Measurements from ENCODE around the gene FLT3LG.

The FLT3LG gene

DNA sequence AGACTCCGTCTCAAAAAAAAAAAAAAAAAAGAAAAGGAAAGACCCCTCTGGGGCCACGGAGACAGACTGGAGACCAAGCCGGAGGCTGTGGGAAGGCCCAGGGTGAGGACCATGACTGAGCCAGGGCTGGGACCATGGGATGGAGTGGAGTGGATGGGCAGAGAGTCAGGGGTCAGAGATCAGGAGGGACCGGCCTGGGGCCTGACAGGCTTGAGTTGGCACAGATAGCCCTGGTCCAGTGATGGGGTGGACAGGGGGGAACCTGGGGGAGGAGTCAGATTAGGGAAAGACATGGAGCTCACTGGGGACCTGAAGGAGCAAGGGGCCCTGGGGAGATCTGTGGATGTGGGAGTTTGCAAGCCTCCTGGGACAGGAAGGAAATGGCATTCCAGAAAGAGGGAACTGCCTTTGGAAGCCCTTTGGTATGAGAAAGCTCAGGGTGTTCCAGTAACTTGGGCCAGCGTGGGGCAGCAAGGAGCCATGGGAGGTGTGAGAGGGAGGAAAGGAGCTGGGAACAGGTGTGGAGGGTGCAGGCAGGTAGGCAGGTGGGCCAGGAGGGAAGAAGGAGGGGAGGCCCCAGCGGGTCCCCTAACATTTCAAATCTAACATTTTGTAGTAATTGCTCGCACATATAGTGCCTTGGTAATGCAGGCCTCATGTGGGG lies 7.1 kb downstream of the FLT3LG start:
- Histone ChIP-seq H3K27me3 (ENCODE audit: low read depth, low read length) (no peaks in the 10 kb centered on the region), H3K27ac (ENCODE audit: low read length) (no peak overlapping the region), H3K36me3 (ENCODE audit: control insufficient read depth in 1 of 2, insufficient read depth in 2 of 2, low read length in 2 of 2) (peaks cover 0 to 9% of the 10 kb centered on the region in 2 donors), H3K4me3 (ENCODE audit: low read depth in 1 of 2, low read length in 2 of 2) (no peak overlapping the region), H3K9me3 (ENCODE audit: control insufficient read depth in 1 of 2, low read length in 2 of 2) (no peaks in the 10 kb centered on the region), H3K4me1 (ENCODE audit: control insufficient read depth in 1 of 2, insufficient read depth in 2 of 2, low read length in 2 of 2) (no peaks in the 10 kb centered on the region)

DNA sequence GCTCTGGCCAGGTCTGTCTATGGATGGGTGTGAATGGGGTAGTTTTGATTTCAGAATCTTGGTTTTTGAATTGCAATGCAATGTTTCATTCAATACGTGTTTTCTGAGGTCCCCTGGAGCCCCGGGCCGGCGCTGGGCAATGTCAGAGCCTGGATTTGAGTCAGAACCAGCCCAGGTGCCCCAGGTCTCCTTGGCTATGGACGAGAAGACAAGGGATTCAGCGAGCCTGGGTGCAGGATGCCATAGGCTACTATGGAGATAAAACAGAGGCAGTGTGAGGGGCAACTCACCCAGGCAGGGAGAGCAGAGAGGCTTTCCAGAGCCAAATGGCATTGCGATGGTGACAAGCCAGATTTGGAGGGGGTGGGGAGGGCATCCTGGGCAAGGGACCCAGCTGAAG lies 12.2 kb downstream of the FLT3LG start:
- peaks cover 25 to 31% of the 10 kb centered on the region in 2 donors for H3K36me3 ChIP-seq (ENCODE audit: control insufficient read depth in 1 of 2, insufficient read depth in 2 of 2, low read length in 2 of 2)
- no peak overlapping the region for H3K27ac ChIP-seq (ENCODE audit: low read length)
- H3K4me1 ChIP-seq (ENCODE audit: control insufficient read depth in 1 of 2, insufficient read depth in 2 of 2, low read length in 2 of 2): peaks cover 12 to 19% of the 10 kb centered on the region in 2 donors

GRCh38 chr19:49486710-49487276 lies 12.8 kb downstream of the FLT3LG start:
- H3K4me1 ChIP-seq (ENCODE audit: control insufficient read depth in 1 of 2, insufficient read depth in 2 of 2, low read length in 2 of 2): peaks cover 12 to 19% of the 10 kb centered on the region in 2 donors
- H3K27me3 ChIP-seq (ENCODE audit: low read depth, low read length): no peaks in the 10 kb centered on the region
- H3K27ac ChIP-seq (ENCODE audit: low read length): no peak overlapping the region
- peaks cover 25 to 37% of the 10 kb centered on the region in 2 donors for H3K36me3 ChIP-seq (ENCODE audit: control insufficient read depth in 1 of 2, insufficient read depth in 2 of 2, low read length in 2 of 2)
- H3K9me3 ChIP-seq (ENCODE audit: control insufficient read depth in 1 of 2, low read length in 2 of 2): no peaks in the 10 kb centered on the region
- peak overlapping the region in 1 of 2 donors; percentile 16 for H3K4me3 ChIP-seq (ENCODE audit: low read depth in 1 of 2, low read length in 2 of 2)

More for the DNA sequence above, 12.2 kb downstream of the FLT3LG start:
- H3K9me3 ChIP-seq (ENCODE audit: control insufficient read depth in 1 of 2, low read length in 2 of 2): no peaks in the 10 kb centered on the region
- H3K27me3 ChIP-seq (ENCODE audit: low read depth, low read length): no peaks in the 10 kb centered on the region
- no peak overlapping the region for H3K4me3 ChIP-seq (ENCODE audit: low read depth in 1 of 2, low read length in 2 of 2)

- no peaks in the 10 kb centered on the region for H3K27me3 ChIP-seq (ENCODE audit: low read depth, low read length)
- peaks cover 12 to 19% of the 10 kb centered on the region in 2 donors for H3K4me1 ChIP-seq (ENCODE audit: control insufficient read depth in 1 of 2, insufficient read depth in 2 of 2, low read length in 2 of 2)
- peaks cover 31 to 39% of the 10 kb centered on the region in 2 donors for H3K36me3 ChIP-seq (ENCODE audit: control insufficient read depth in 1 of 2, insufficient read depth in 2 of 2, low read length in 2 of 2)
- H3K4me3 ChIP-seq (ENCODE audit: low read depth in 1 of 2, low read length in 2 of 2): peak within 1 kb of the TSS; percentile 99 to 100
- peak within 1 kb of the TSS; percentile 98 for H3K27ac ChIP-seq (ENCODE audit: low read length)
- no peaks in the 10 kb centered on the region for H3K9me3 ChIP-seq (ENCODE audit: control insufficient read depth in 1 of 2, low read length in 2 of 2)
These were observed 13.4 kb downstream of the FLT3LG start, which contains the start of gene RPL13A for GRCh38 chr19:49487277-49488045. Gene RPL13A, plus strand, starts transcription at chr19:49487608. Its CDS starts 22 bp downstream, at chr19:49487630.

GRCh38 chr19:49488046-49488862 lies 14.2 kb downstream of the FLT3LG start:
- peak overlapping the region; percentile 98 for H3K27ac ChIP-seq (ENCODE audit: low read length)
- peak overlapping the region; percentile 99 to 100 for H3K4me3 ChIP-seq (ENCODE audit: low read depth in 1 of 2, low read length in 2 of 2)
- H3K27me3 ChIP-seq (ENCODE audit: low read depth, low read length): no peaks in the 10 kb centered on the region
- peaks cover 12 to 19% of the 10 kb centered on the region in 2 donors for H3K4me1 ChIP-seq (ENCODE audit: control insufficient read depth in 1 of 2, insufficient read depth in 2 of 2, low read length in 2 of 2)
- H3K36me3 ChIP-seq (ENCODE audit: control insufficient read depth in 1 of 2, insufficient read depth in 2 of 2, low read length in 2 of 2): peaks cover 37 to 47% of the 10 kb centered on the region in 2 donors
- H3K9me3 ChIP-seq (ENCODE audit: control insufficient read depth in 1 of 2, low read length in 2 of 2): no peaks in the 10 kb centered on the region

DNA sequence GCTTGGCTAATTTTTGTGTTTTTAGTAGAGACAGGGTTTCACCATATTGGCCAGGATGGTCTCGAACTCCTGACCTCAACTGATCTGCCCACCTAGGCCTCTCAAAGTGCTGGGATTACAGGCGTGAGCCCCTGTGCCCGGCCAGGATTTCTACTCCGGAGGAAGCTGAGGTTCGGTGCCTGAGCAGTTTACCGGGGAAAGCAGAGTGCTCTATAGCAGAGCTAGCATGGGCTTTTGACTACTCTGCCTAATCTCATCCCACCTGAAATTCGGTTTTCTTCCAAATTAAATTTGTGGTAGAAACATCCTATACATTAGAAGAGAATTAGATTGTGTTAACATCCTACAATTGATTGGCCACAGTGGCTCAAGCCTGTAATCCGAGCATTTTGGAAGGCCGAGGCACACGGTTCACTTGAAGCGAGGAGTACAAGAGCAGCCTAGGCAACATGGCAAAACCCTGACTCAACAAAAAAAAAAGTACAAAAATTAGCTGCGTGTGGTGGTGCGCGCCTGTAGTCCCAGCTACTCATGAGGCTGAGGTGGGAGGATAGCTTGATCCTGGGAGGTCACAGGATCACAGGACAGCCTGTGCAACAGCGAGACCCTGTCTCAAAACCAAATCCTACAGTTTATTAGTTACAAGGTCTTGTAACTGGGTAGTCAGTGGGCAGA lies 15.0 kb downstream of the FLT3LG start:
- peaks cover 12 to 19% of the 10 kb centered on the region in 2 donors for H3K4me1 ChIP-seq (ENCODE audit: control insufficient read depth in 1 of 2, insufficient read depth in 2 of 2, low read length in 2 of 2)
- peaks cover 37 to 48% of the 10 kb centered on the region in 2 donors for H3K36me3 ChIP-seq (ENCODE audit: control insufficient read depth in 1 of 2, insufficient read depth in 2 of 2, low read length in 2 of 2)
- no peaks in the 10 kb centered on the region for H3K27me3 ChIP-seq (ENCODE audit: low read depth, low read length)

GRCh38 chr19:49489601-49490167 lies 15.7 kb downstream of the FLT3LG start:
- peaks cover 12 to 19% of the 10 kb centered on the region in 2 donors for H3K4me1 ChIP-seq (ENCODE audit: control insufficient read depth in 1 of 2, insufficient read depth in 2 of 2, low read length in 2 of 2)
- peak overlapping the region; percentile 99 to 100 for H3K4me3 ChIP-seq (ENCODE audit: low read depth in 1 of 2, low read length in 2 of 2)
- H3K9me3 ChIP-seq (ENCODE audit: control insufficient read depth in 1 of 2, low read length in 2 of 2): no peaks in the 10 kb centered on the region
- no peaks in the 10 kb centered on the region for H3K27me3 ChIP-seq (ENCODE audit: low read depth, low read length)
- peak overlapping the region; percentile 98 for H3K27ac ChIP-seq (ENCODE audit: low read length)
- H3K36me3 ChIP-seq (ENCODE audit: control insufficient read depth in 1 of 2, insufficient read depth in 2 of 2, low read length in 2 of 2): peaks cover 37 to 48% of the 10 kb centered on the region in 2 donors

More for the DNA sequence above, 15.0 kb downstream of the FLT3LG start:
- no peaks in the 10 kb centered on the region for H3K9me3 ChIP-seq (ENCODE audit: control insufficient read depth in 1 of 2, low read length in 2 of 2)
- H3K27ac ChIP-seq (ENCODE audit: low read length): peak overlapping the region; percentile 98
- H3K4me3 ChIP-seq (ENCODE audit: low read depth in 1 of 2, low read length in 2 of 2): peak overlapping the region; percentile 99 to 100

DNA sequence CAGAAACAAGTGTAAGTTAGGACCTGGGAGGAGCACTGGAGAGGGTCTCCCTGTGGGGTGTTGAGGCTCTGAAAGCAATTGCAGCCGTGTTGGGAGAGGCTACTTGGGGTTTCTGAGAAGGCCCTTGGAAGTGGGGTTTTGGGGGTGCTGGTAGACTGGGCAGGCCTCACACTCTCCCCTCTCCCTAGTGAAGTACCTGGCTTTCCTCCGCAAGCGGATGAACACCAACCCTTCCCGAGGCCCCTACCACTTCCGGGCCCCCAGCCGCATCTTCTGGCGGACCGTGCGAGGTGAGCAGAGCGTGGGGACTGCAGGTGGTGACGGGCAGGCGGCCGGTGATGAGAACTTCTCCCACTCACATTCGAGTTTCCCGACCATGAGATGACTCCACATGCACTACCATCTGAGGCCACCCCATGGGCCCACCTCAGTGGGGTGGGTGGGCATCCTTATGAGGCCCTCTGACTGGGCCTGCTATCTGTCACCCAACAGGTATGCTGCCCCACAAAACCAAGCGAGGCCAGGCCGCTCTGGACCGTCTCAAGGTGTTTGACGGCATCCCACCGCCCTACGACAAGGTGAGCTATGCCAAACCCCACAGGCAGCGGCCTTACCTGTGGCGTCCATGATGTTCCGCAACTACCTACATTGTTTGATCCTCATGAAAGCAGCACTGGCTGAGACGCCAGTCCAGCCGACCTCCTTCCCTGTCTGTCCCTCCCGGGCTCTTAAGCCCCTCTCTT lies 16.4 kb downstream of the FLT3LG start:
- Histone ChIP-seq H3K27ac (ENCODE audit: low read length) (peak overlapping the region; percentile 98), H3K27me3 (ENCODE audit: low read depth, low read length) (no peaks in the 10 kb centered on the region), H3K9me3 (ENCODE audit: control insufficient read depth in 1 of 2, low read length in 2 of 2) (no peaks in the 10 kb centered on the region), H3K4me1 (ENCODE audit: control insufficient read depth in 1 of 2, insufficient read depth in 2 of 2, low read length in 2 of 2) (peaks cover 12 to 19% of the 10 kb centered on the region in 2 donors), H3K36me3 (ENCODE audit: control insufficient read depth in 1 of 2, insufficient read depth in 2 of 2, low read length in 2 of 2) (peaks cover 37 to 48% of the 10 kb centered on the region in 2 donors), H3K4me3 (ENCODE audit: low read depth in 1 of 2, low read length in 2 of 2) (peak overlapping the region in 1 of 2 donors; percentile 100)

DNA sequence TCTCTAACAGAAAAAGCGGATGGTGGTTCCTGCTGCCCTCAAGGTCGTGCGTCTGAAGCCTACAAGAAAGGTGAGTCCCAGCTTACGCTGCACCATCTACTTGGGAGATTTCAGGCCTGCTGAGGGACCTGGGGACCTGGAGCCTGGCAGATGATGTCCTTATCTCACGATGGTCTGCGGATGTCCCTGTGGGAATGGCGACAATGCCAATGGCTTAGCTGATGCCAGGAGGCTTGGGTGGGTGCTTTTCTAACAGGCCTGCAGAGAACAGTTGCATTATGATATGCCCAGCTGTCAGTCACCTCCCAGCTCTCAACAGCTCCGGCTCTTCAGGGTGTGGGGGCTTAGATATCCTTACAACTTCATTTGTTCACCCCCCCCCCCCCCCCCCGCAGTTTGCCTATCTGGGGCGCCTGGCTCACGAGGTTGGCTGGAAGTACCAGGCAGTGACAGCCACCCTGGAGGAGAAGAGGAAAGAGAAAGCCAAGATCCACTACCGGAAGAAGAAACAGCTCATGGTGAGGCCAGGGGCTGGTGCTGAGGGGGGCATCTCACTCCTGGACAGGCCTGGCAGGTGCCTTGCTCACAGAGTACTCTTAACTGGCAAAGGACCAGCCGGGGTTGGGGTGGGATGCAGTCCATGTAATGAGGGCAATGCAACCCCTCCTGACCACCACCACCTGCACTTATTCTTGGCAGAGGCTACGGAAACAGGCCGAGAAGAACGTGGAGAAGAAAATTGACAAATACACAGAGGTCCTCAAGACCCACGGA lies 17.2 kb downstream of the FLT3LG start:
- Histone ChIP-seq H3K4me1 (ENCODE audit: control insufficient read depth in 1 of 2, insufficient read depth in 2 of 2, low read length in 2 of 2) (peaks cover 12 to 19% of the 10 kb centered on the region in 2 donors), H3K4me3 (ENCODE audit: low read depth in 1 of 2, low read length in 2 of 2) (no peak overlapping the region), H3K9me3 (ENCODE audit: control insufficient read depth in 1 of 2, low read length in 2 of 2) (no peaks in the 10 kb centered on the region), H3K36me3 (ENCODE audit: control insufficient read depth in 1 of 2, insufficient read depth in 2 of 2, low read length in 2 of 2) (peaks cover 37 to 48% of the 10 kb centered on the region in 2 donors), H3K27ac (ENCODE audit: low read length) (no peak overlapping the region), H3K27me3 (ENCODE audit: low read depth, low read length) (no peaks in the 10 kb centered on the region)

Data from muscle layer of duodenum (tissue), 2 donors.